VCaP (cell line): ENCODE results near the gene CD109.

Experiments used
- H3K27ac ChIP-seq: fragments of 450-650 bp; 2 replicates; pipeline ENCODE4 v1.5.1; 2017
- TF ChIP-seq, protein P1 (sequence below): fragments of 450-650 bp; conservative IDR thresholded peaks from 2 replicates; pipeline ENCODE4 v1.5.1; 2017; ENCODE audit warnings: mild to moderate bottlenecking, moderate library complexity

The CD109 gene

GRCh38 chr6:73656531-73657145, 39.4 kb upstream of the CD109 start:
- TF ChIP-seq, protein P1, sequence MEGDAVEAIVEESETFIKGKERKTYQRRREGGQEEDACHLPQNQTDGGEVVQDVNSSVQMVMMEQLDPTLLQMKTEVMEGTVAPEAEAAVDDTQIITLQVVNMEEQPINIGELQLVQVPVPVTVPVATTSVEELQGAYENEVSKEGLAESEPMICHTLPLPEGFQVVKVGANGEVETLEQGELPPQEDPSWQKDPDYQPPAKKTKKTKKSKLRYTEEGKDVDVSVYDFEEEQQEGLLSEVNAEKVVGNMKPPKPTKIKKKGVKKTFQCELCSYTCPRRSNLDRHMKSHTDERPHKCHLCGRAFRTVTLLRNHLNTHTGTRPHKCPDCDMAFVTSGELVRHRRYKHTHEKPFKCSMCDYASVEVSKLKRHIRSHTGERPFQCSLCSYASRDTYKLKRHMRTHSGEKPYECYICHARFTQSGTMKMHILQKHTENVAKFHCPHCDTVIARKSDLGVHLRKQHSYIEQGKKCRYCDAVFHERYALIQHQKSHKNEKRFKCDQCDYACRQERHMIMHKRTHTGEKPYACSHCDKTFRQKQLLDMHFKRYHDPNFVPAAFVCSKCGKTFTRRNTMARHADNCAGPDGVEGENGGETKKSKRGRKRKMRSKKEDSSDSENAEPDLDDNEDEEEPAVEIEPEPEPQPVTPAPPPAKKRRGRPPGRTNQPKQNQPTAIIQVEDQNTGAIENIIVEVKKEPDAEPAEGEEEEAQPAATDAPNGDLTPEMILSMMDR, result no peak
- H3K27ac ChIP-seq, result no peak overlapping the region

DNA sequence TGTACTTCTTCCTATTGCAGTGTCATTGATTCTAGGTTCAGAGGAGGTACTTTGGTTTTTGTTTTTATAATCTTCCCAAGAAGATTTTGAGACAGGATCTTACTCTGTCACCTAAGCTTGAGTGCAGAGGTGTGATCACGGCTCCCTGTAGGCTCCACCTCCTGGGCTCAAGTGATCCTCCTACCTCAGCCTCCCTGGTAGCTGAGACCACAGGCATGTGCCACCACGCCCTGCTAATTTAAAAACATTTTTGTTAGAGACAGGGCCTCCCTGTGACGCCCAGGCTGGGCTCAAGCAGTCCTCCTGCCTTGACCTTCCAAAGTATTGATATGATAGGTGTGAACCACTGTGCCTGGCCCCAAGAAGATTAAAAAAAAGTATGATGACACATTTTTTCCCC, 38.8 kb upstream of the CD109 start:
- H3K27ac ChIP-seq, result no peak overlapping the region
- TF ChIP-seq, protein P1, result no peak

- no peak overlapping the region for H3K27ac ChIP-seq
- TF ChIP-seq, protein P1, result no peak
Observed at GRCh38 chr6:73664701-73665100, 31.3 kb upstream of the CD109 start.

DNA sequence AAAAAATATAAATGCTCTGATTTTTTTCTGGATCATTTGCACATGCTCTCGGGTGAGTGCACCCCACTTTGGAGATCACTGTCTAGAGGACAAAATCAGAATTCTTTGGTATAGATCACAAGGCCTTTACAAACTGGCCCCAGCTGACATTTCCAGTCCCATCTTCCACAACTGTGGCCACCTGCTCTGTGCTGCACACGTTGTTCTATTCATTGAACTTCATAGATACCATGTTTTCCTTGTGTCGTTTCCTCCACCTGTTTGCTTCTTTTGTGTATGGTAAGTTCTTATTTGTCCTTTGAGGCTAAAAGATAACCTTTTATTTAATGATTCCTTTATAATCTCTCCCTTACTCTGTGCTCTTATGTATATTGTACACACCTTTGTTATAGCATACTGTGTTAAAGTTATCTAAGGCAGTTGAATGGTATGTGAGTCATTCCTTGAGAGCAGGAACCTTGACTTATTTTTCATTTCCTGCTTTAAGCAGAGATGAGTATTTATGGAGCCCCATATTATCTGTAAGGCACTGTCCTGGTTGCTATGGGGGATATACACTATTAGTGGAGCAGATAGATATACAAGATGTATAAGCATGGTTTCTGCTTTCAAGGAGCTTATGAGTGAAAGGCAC, 30.2 kb upstream of the CD109 start:
- H3K27ac ChIP-seq, result no peak overlapping the region
- TF ChIP-seq, protein P1, result no peak

DNA sequence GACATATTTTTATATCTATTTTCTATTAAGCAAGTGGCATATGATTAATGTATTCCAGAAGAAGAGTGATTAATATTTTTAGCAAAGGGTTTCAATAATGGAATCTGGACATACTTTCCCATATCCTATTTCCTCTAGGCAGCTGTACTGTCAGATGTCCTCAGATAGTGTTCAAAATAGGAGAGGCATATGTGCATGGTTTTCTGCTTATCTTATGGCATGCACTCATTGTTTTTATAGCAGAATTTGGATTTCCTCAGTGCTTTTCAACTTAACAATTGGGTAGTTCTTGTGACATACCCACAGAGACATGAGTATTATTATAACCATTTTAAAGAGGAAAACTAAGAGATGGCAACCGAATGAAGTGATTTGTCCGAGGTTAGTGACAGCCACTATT, 29.6 kb upstream of the CD109 start:
- TF ChIP-seq, protein P1, result no peak
- no peak overlapping the region for H3K27ac ChIP-seq

GRCh38 chr6:73667798-73668197, 28.2 kb upstream of the CD109 start:
- no peak overlapping the region for H3K27ac ChIP-seq
- TF ChIP-seq, protein P1, result no peak

DNA sequence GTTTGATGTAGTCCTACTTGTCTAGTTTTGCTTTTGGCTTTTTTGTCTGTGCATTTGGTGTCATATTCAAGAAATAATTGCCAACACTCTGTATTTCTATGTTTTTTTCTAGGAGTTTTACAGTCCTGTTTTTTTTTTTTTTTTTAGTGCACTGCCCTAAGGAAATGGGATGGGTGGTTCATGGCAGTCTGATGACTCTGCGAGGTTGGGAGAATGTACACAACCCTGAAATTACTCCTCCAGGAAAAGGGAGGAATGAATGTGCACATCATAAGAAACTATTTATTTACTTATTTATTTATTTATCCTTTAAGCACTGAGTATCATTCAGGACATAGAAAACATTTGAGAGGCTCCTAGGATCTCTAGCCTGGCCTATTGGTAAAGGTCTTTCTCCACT, 27.0 kb upstream of the CD109 start:
- no peak overlapping the region for H3K27ac ChIP-seq
- TF ChIP-seq, protein P1, result no peak
